Activated CD4-positive, alpha-beta T cell treated with anti-CD3 and anti-CD28 coated beads, Interleukin-2, amount 50 U/mL, for 1 hour (primary cell): ENCODE measurements around the gene CFDP1.

Experiments
- DNase-seq: peaks from one replicate; pipeline ENCODE4 v3.0.0-alpha.2; 2020

The CFDP1 gene

GRCh38 chr16:75315539-75316306 is 117.6 kb downstream of the CFDP1 start:
- no peak for DNase-seq

- DNase-seq: no peak
Observed at GRCh38 chr16:75312875-75313274, 120.4 kb downstream of the CFDP1 start.

- DNase-seq: no peak
Observed at GRCh38 chr16:75311383-75311938, 121.8 kb downstream of the CFDP1 start.

- no peak for DNase-seq
Observed at GRCh38 chr16:75310541-75310940, 122.8 kb downstream of the CFDP1 start.

- no peak for DNase-seq
Observed at GRCh38 chr16:75309899-75310430, 123.3 kb downstream of the CFDP1 start.

- no peak for DNase-seq
Observed at GRCh38 chr16:75309156-75309555, 124.1 kb downstream of the CFDP1 start.

- no peak for DNase-seq
Observed at GRCh38 chr16:75308011-75308410, 125.3 kb downstream of the CFDP1 start.

- no peak for DNase-seq
Observed at GRCh38 chr16:75307506-75307905, 125.8 kb downstream of the CFDP1 start.

GRCh38 chr16:75306099-75306762 is 127.1 kb downstream of the CFDP1 start:
- no peak for DNase-seq

GRCh38 chr16:75305364-75306098 is 127.8 kb downstream of the CFDP1 start:
- DNase-seq: no peak

GRCh38 chr16:75304521-75305363 is 128.6 kb downstream of the CFDP1 start:
- no peak for DNase-seq

GRCh38 chr16:75301804-75302203 is 131.5 kb downstream of the CFDP1 start:
- no peak for DNase-seq

GRCh38 chr16:75298267-75298666 is 135.0 kb downstream of the CFDP1 start:
- no peak for DNase-seq

- DNase-seq: no peak
Observed at GRCh38 chr16:75296606-75297005, 136.7 kb downstream of the CFDP1 start.

GRCh38 chr16:75294773-75295459 is 138.4 kb downstream of the CFDP1 start:
- no peak for DNase-seq

GRCh38 chr16:75293772-75294171 is 139.5 kb downstream of the CFDP1 start:
- DNase-seq: no peak

GRCh38 chr16:75293173-75293572 is 140.1 kb downstream of the CFDP1 start:
- DNase-seq: no peak

GRCh38 chr16:75292691-75293090 is 140.6 kb downstream of the CFDP1 start:
- no peak for DNase-seq

- no peak for DNase-seq
Observed at GRCh38 chr16:75289189-75289588, 144.1 kb downstream of the CFDP1 start.

- peak; percentile 50 for DNase-seq
Observed at GRCh38 chr16:75288596-75289120, 144.6 kb downstream of the CFDP1 start.

- no peak for DNase-seq
Observed at GRCh38 chr16:75288181-75288580, 145.1 kb downstream of the CFDP1 start.
